ENCODE data around the gene LPIN2.

DNA sequence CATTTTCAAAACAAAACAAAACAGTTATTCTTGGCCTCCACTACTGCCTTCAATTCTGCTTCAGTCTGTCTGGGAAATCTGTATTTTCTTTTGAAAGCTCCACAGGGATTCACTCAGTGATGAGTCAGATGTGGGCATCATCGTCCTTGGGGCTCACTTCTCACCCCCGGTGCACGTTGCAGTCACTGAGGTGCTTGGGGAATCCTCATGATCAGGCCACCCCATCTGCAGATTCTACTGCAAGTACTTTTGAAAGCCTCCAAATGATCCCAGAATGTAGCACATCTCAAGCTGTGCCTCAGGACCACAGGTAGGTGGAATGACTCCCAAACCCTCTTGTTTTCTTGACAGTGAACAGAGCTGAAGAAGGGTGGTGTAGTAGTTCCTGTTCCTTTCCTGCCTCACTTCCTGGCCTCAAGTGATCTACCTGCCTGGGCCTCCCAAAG is 34.3 kb downstream of the LPIN2 start:
- no peak for TF ChIP-seq CTCF (IDR thresholded peaks at IDR 0.05)
- TF ChIP-seq POLR2A (IDR thresholded peaks at IDR 0.05), result no peak

All from thyroid gland (tissue), 4 donors.